ENCODE data around the gene TRIP12. TPM values are rescaled to one million over a fixed set of nuclear protein-coding genes. Genes with fewer than 3 reads are reported as not detected.

Gene TRIP12
- polyA plus RNA-seq, 1 of the 3 experiments (the other 2 are of a cell fraction) = 30.3 TPM

DNA sequence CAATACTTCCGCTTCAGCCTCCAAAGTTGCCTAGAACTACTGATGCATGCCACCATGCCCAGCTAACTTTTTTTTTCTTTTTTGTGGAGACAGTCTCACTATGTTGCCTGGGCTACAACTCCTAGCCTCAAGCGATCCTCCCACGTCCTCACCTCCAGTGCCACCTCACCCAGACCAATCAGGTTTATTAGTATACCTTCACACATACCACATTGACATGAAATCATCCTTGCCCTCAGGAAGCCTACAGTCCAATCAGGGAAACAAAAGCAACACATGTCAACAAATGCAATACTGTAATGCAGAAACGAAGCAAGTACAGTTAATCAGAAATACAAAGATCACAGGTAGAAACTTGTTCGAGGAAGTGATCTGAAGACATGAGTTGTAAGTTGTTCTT is 4.0 kb downstream of the TRIP12 start:
- peaks cover 86% of the 10 kb centered on the region for H3K79me2 ChIP-seq (ENCODE audit: insufficient read depth)
- H3F3A ChIP-seq (replicated peaks; ENCODE audit: insufficient read depth) = peaks cover 7% of the 10 kb centered on the region
- no peak overlapping the region for H3K9ac ChIP-seq
- 97% methylated on average over 5 of the region's 5 CpGs for WGBS (ENCODE audit: low lambda C conversion rate)
- no peaks in the 10 kb centered on the region for H3K27me3 ChIP-seq (ENCODE audit: insufficient read depth)
- H3K4me2 ChIP-seq = no peak overlapping the region
- DNase-seq = no peak
- no peak for TF ChIP-seq EP300 (IDR thresholded peaks at IDR 0.05; ENCODE audit: borderline replicate concordance in 1 of 2, low read depth in 1 of 2, low read length in 1 of 2)
- TF ChIP-seq FOXM1 (IDR thresholded peaks at IDR 0.05; ENCODE audit: low read depth) = no peak
- TF ChIP-seq ZBTB33 (IDR thresholded peaks at IDR 0.05; ENCODE audit: borderline replicate concordance, low read depth) = no peak
- no peak for TF ChIP-seq TCF12 (IDR thresholded peaks at IDR 0.05)
- TF ChIP-seq FOXJ3 (CRISPR knock-in tag; IDR thresholded peaks at IDR 0.05) = no peak
- no peak for TF ChIP-seq SMC3 (IDR thresholded peaks at IDR 0.05; ENCODE audit: low read depth, low read length)
- TF ChIP-seq, protein P1, sequence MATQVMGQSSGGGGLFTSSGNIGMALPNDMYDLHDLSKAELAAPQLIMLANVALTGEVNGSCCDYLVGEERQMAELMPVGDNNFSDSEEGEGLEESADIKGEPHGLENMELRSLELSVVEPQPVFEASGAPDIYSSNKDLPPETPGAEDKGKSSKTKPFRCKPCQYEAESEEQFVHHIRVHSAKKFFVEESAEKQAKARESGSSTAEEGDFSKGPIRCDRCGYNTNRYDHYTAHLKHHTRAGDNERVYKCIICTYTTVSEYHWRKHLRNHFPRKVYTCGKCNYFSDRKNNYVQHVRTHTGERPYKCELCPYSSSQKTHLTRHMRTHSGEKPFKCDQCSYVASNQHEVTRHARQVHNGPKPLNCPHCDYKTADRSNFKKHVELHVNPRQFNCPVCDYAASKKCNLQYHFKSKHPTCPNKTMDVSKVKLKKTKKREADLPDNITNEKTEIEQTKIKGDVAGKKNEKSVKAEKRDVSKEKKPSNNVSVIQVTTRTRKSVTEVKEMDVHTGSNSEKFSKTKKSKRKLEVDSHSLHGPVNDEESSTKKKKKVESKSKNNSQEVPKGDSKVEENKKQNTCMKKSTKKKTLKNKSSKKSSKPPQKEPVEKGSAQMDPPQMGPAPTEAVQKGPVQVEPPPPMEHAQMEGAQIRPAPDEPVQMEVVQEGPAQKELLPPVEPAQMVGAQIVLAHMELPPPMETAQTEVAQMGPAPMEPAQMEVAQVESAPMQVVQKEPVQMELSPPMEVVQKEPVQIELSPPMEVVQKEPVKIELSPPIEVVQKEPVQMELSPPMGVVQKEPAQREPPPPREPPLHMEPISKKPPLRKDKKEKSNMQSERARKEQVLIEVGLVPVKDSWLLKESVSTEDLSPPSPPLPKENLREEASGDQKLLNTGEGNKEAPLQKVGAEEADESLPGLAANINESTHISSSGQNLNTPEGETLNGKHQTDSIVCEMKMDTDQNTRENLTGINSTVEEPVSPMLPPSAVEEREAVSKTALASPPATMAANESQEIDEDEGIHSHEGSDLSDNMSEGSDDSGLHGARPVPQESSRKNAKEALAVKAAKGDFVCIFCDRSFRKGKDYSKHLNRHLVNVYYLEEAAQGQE (IDR thresholded peaks at IDR 0.05; ENCODE audit: low read depth, low read length) = no peak
- TF ChIP-seq FOSL2 (IDR thresholded peaks at IDR 0.05; ENCODE audit: borderline replicate concordance, low read depth) = no peak
- TF ChIP-seq, protein P2, sequence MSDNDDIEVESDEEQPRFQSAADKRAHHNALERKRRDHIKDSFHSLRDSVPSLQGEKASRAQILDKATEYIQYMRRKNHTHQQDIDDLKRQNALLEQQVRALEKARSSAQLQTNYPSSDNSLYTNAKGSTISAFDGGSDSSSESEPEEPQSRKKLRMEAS (IDR thresholded peaks at IDR 0.05; ENCODE audit: low read depth) = no peak
- TF ChIP-seq RAD21 (IDR thresholded peaks at IDR 0.05; ENCODE audit: low read length) = no peak
- H3K9me3 ChIP-seq = no peaks in the 10 kb centered on the region
- H3K9me2 ChIP-seq = no peaks in the 10 kb centered on the region
- peaks cover 6 to 7% of the 10 kb centered on the region in 2 experiments; a peak in 3 of 4 replicates for H3K4me1 ChIP-seq (ENCODE audit: control insufficient read depth in 1 of 2, insufficient read depth in 2 of 2, low read depth in 1 of 2, low read length in 1 of 2)
- no peak overlapping the region for H3K27ac ChIP-seq (ENCODE audit: low read depth in 2 of 2, low read length in 1 of 2)
- ChIA-PET POLR2A (no interaction called here), CTCF (no interaction called here)
- no peak overlapping the region for H3K4me3 ChIP-seq (ENCODE audit: low read depth in 2 of 2, low read length in 1 of 2)
- peaks cover 78% of the 10 kb centered on the region for H4K20me1 ChIP-seq (ENCODE audit: insufficient read depth)
- H2AFZ ChIP-seq (ENCODE audit: low read depth) = no peak overlapping the region
- H3K36me3 ChIP-seq (replicated peaks in 1 of 2; ENCODE audit: control insufficient read depth in 1 of 2, insufficient read depth in 2 of 2, low read length in 1 of 2) = peaks cover 21 to 29% of the 10 kb centered on the region in 2 experiments

GRCh38 chr2:229914171-229914570 is 7.6 kb downstream of the TRIP12 start:
- ChIA-PET POLR2A (no interaction called here), CTCF (interaction anchor here (1.8 kb wide), 1 partner anchor 20 kb away, joined by 4 read pairs; no protein-coding TSS in a partner anchor)
- Histone ChIP-seq H3K36me3 (replicated peaks in 1 of 2; ENCODE audit: control insufficient read depth in 1 of 2, insufficient read depth in 2 of 2, low read length in 1 of 2) (peaks cover 21 to 29% of the 10 kb centered on the region in 2 experiments), H2AFZ (ENCODE audit: low read depth) (no peak overlapping the region), H3K4me1 (ENCODE audit: control insufficient read depth in 1 of 2, insufficient read depth in 2 of 2, low read depth in 1 of 2, low read length in 1 of 2) (no peaks in the 10 kb centered on the region; a peak in 3 of 4 replicates), H4K20me1 (ENCODE audit: insufficient read depth) (peaks cover 97% of the 10 kb centered on the region), H3K27me3 (ENCODE audit: insufficient read depth) (no peaks in the 10 kb centered on the region), H3K9me2 (no peaks in the 10 kb centered on the region), H3K9ac (no peak overlapping the region), H3K4me3 (ENCODE audit: low read depth in 2 of 2, low read length in 1 of 2) (no peak overlapping the region), H3F3A (replicated peaks; ENCODE audit: insufficient read depth) (peaks cover 7% of the 10 kb centered on the region), H3K79me2 (ENCODE audit: insufficient read depth) (peaks cover 98% of the 10 kb centered on the region), H3K4me2 (no peak overlapping the region), H3K27ac (ENCODE audit: low read depth in 2 of 2, low read length in 1 of 2) (no peak overlapping the region), H3K9me3 (no peaks in the 10 kb centered on the region)
- WGBS (ENCODE audit: low lambda C conversion rate) = 100% methylated on average over 2 of the region's 2 CpGs
- no peak for DNase-seq
- TF ChIP-seq SMC3 (IDR thresholded peaks at IDR 0.05; ENCODE audit: low read depth, low read length) (no peak), POLR2AphosphoS5 (IDR thresholded peaks at IDR 0.05; ENCODE audit: low read depth, low read length) (no peak), MXI1 (IDR thresholded peaks at IDR 0.05; ENCODE audit: low read depth, low read length) (no peak), TAF1 (IDR thresholded peaks at IDR 0.05; ENCODE audit: borderline replicate concordance, low read depth, low read length) (no peak), RCOR1 (IDR thresholded peaks at IDR 0.05; ENCODE audit: low read length) (no peak), PBX3 (IDR thresholded peaks at IDR 0.05) (no peak)
- TF ChIP-seq, protein P1 (IDR thresholded peaks at IDR 0.05; ENCODE audit: low read depth, low read length) = no peak
- TF ChIP-seq, protein P3, sequence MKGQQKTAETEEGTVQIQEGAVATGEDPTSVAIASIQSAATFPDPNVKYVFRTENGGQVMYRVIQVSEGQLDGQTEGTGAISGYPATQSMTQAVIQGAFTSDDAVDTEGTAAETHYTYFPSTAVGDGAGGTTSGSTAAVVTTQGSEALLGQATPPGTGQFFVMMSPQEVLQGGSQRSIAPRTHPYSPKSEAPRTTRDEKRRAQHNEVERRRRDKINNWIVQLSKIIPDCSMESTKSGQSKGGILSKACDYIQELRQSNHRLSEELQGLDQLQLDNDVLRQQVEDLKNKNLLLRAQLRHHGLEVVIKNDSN (IDR thresholded peaks at IDR 0.05; ENCODE audit: borderline replicate concordance, low read depth) = no peak

Data from SK-N-SH (cell line).